ENCODE results near the gene GPRIN1. TPM values are rescaled to one million over a fixed set of nuclear protein-coding genes. Genes with fewer than 3 reads are reported as not detected.
"Not testable (repeated sequence)": the region's sequence is repeated elsewhere in the genome, so short reads cannot be mapped to it uniquely, and the experiment has no call there.

Gene GPRIN1
- total RNA-seq, 4 donors from 2014 or later: 0.16 to 1.1 (median 0.63) TPM

- TF ChIP-seq, protein P1, sequence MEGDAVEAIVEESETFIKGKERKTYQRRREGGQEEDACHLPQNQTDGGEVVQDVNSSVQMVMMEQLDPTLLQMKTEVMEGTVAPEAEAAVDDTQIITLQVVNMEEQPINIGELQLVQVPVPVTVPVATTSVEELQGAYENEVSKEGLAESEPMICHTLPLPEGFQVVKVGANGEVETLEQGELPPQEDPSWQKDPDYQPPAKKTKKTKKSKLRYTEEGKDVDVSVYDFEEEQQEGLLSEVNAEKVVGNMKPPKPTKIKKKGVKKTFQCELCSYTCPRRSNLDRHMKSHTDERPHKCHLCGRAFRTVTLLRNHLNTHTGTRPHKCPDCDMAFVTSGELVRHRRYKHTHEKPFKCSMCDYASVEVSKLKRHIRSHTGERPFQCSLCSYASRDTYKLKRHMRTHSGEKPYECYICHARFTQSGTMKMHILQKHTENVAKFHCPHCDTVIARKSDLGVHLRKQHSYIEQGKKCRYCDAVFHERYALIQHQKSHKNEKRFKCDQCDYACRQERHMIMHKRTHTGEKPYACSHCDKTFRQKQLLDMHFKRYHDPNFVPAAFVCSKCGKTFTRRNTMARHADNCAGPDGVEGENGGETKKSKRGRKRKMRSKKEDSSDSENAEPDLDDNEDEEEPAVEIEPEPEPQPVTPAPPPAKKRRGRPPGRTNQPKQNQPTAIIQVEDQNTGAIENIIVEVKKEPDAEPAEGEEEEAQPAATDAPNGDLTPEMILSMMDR (IDR thresholded peaks at IDR 0.05): no peak
- TF ChIP-seq POLR2A (IDR thresholded peaks at IDR 0.05) (no peak), POLR2AphosphoS5 (IDR thresholded peaks at IDR 0.05) (no peak), EP300 (IDR thresholded peaks at IDR 0.05) (no peak)
- Histone ChIP-seq H3K4me1 (peaks cover 0 to 18% (median 8%) of the 10 kb centered on the region in 3 donors), H3K36me3 (no peaks in the 10 kb centered on the region), H3K4me3 (no peak overlapping the region), H3K27ac (no peak overlapping the region), H3K9me3 (no peaks in the 10 kb centered on the region), H3K27me3 (peaks cover 29% of the 10 kb centered on the region)
- WGBS, 2 donors (ENCODE audit: low coverage in 1 of 2): no CpG with 5 or more reads among the region's 3 CpGs
- no peak for ATAC-seq
These were observed 3.9 kb downstream of the GPRIN1 start for GRCh38 chr5:176606032-176606431.

- Histone ChIP-seq H3K4me3 (no peak overlapping the region), H3K27ac (no peak overlapping the region), H3K36me3 (no peaks in the 10 kb centered on the region), H3K9me3 (no peaks in the 10 kb centered on the region), H3K4me1 (no peaks in the 10 kb centered on the region), H3K27me3 (peaks cover 16% of the 10 kb centered on the region)
- ATAC-seq: no peak
- 0 to 17% methylated on average over 1 to 2 of the region's 2 CpGs for WGBS, 2 donors (ENCODE audit: low coverage in 1 of 2)
- TF ChIP-seq EP300 (IDR thresholded peaks at IDR 0.05) (no peak), POLR2AphosphoS5 (IDR thresholded peaks at IDR 0.05) (no peak), POLR2A (IDR thresholded peaks at IDR 0.05) (no peak)
- TF ChIP-seq, protein P1 (IDR thresholded peaks at IDR 0.05): no peak
These were observed 6.9 kb downstream of the GPRIN1 start for GRCh38 chr5:176603091-176603490.

DNA sequence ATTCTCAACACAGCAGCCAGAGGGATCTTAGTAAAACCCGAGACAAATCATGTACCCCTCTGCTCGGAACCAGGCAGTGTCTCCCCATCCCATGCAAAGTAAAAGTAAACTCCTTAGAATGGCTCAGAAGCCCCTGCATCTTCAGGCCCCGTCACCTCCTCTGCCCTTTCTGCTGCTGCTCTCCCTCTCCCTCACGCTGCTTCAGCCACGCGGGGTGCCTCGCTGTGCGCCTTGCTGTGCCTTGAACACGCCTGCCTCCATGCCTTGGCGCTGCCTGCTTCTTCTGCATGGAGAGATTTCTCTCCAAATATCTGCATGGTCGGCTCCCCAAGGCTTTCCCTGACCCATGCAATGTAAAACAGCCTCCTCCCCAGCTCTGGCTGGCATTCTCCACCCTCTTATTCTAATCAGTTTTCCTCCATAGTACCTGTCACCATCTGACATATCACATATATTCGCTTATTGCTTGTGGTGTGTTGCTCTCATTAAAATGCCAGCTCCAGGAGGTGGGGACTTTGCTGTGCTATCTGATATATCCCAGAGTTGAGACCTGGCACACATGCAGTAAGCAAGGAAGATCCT, 8.0 kb downstream of the GPRIN1 start:
- no peak overlapping the region for H3K4me3 ChIP-seq
- TF ChIP-seq POLR2AphosphoS5 (IDR thresholded peaks at IDR 0.05) (no peak), POLR2A (IDR thresholded peaks at IDR 0.05) (no peak), EP300 (IDR thresholded peaks at IDR 0.05) (no peak)
- TF ChIP-seq, protein P1 (IDR thresholded peaks at IDR 0.05): no peak
- ATAC-seq: no peak
- 73 to 74% methylated on average over 9 to 12 of the region's 12 CpGs for WGBS, 2 donors (ENCODE audit: low coverage in 1 of 2)
- H3K9me3 ChIP-seq: no peaks in the 10 kb centered on the region
- H3K36me3 ChIP-seq: no peaks in the 10 kb centered on the region
- peaks cover 22% of the 10 kb centered on the region for H3K27me3 ChIP-seq
- no peak overlapping the region for H3K27ac ChIP-seq
- H3K4me1 ChIP-seq: peaks cover 0 to 6% (median 0%) of the 10 kb centered on the region in 3 donors

DNA sequence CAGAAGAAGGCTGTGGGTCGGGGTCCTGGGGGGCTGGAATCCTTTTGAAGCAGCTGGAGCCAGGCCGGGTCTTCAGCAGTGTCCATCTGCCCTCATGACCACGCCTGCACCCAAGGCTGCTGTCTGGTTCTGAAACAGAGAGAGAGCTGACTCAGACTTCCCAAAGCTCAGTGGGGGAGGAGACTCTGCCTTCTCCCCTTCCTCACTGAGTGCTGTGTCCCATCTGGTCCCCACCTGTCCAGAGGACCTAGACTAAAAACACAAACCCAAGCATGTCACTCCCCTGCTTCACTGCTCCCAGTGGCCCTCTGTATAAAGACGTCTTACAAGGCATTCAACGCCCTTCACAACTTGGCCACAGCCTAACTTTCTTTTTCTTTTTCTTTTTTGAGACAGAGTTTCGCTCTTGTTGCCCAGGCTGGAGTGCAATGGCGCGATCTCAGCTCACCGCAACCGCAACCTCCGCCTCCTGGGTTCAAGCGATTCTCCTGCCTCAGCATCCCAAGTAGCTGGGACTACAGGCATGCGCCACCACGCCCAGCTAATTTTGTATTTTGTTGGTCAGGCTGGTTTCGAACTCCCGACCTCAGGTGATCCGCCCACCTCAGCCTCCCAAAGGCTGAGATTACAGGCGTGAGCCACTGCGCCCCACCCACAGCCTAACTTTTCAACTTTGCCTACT, 10.1 kb downstream of the GPRIN1 start:
- not testable (repeated sequence) for H3K9me3 ChIP-seq, H3K4me3 ChIP-seq

GRCh38 chr5:176597417-176598389, 12.3 kb downstream of the GPRIN1 start:
- Histone ChIP-seq H3K9me3 (no peaks in the 10 kb centered on the region), H3K27ac (peak overlapping the region in 1 of 4 donors; percentile 7), H3K36me3 (no peaks in the 10 kb centered on the region), H3K4me1 (peaks cover 0 to 14% (median 3%) of the 10 kb centered on the region in 3 donors), H3K27me3 (peaks cover 63% of the 10 kb centered on the region), H3K4me3 (peak overlapping the region in 1 of 2 donors; percentile 48)
- ATAC-seq: no peak
- 92 to 100% methylated on average over 4 to 7 of the region's 47 CpGs for WGBS, 2 donors (ENCODE audit: low coverage in 1 of 2)
- no peak for TF ChIP-seq POLR2A (IDR thresholded peaks at IDR 0.05)
- no peak for TF ChIP-seq EP300 (IDR thresholded peaks at IDR 0.05)
- no peak for TF ChIP-seq POLR2AphosphoS5 (IDR thresholded peaks at IDR 0.05)
- TF ChIP-seq, protein P1 (IDR thresholded peaks at IDR 0.05): no peak

More for the DNA sequence above, 10.1 kb downstream of the GPRIN1 start:
- H3K27me3 ChIP-seq: peaks cover 41% of the 10 kb centered on the region
- not testable (repeated sequence) for H3K36me3 ChIP-seq, ATAC-seq, H3K27ac ChIP-seq
- 90 to 93% methylated on average over 2 to 16 of the region's 19 CpGs for WGBS, 2 donors (ENCODE audit: low coverage in 1 of 2)
- H3K4me1 ChIP-seq: peaks cover 0 to 14% (median 3%) of the 10 kb centered on the region in 3 donors
